Neural cell (in vitro differentiated cells): ENCODE data around the gene RASL12. TPM values are rescaled to one million over a fixed set of nuclear protein-coding genes. Genes with fewer than 3 reads are reported as not detected.

Experiments
- H2AFZ ChIP-seq: fragments of 200-600, 300-800 bp; sonication (generic), shearing (Covaris generic); 2 replicates; pipeline ENCODE4 v1.6.0; 2014; ENCODE audit warnings: low read depth, mild to moderate bottlenecking, antibody characterized with exemption, low read length, moderate library complexity
- H3F3A ChIP-seq: fragments of 200-600 bp; shearing (Covaris generic); 2 replicates; pipeline ENCODE4 v1.6.1; 2016; ENCODE audit warnings: mild to moderate bottlenecking, moderate library complexity, mixed read lengths, antibody characterized with exemption, low read length; ENCODE audit not compliant: insufficient read depth, poor library complexity, severe bottlenecking
- H3K27ac ChIP-seq: fragments of 200-600, 300-800 bp; sonication (generic), shearing (Covaris generic); 2 replicates; pipeline ENCODE4 v1.5.1; 2014; ENCODE audit warnings: mild to moderate bottlenecking, low read length, moderate library complexity
- H3K27me3 ChIP-seq: fragments of 300-800, 200-600 bp; sonication (generic), shearing (Covaris generic); 2 replicates; pipeline ENCODE4 v1.6.0; 2014; ENCODE audit warnings: mild to moderate bottlenecking, low read depth, low read length, moderate library complexity; ENCODE audit not compliant: insufficient read depth
- H3K36me3 ChIP-seq: fragments of 300-800, 200-600 bp; sonication (generic), shearing (Covaris generic); 2 replicates; pipeline ENCODE4 v1.5.1; 2014; ENCODE audit warnings: mild to moderate bottlenecking, antibody characterized with exemption, low read length, moderate library complexity; ENCODE audit not compliant: insufficient read depth
- H3K4me2 ChIP-seq: fragments of 300-800, 200-600 bp; sonication (generic), shearing (Covaris generic); 2 replicates; pipeline ENCODE4 v1.6.0; 2014; ENCODE audit warnings: mild to moderate bottlenecking, low read length
- H3K4me3 ChIP-seq: fragments of 300-800, 200-600 bp; sonication (generic), shearing (Covaris generic); 2 replicates; pipeline ENCODE4 v1.5.1; 2014; ENCODE audit warnings: mild to moderate bottlenecking, low read length, moderate library complexity
- H3K79me2 ChIP-seq: fragments of 200-600 bp; shearing (Covaris generic); replicated peaks from 2 replicates; pipeline ENCODE4 v1.6.0; 2014; ENCODE audit warnings: mild to moderate bottlenecking, low read length, moderate library complexity; ENCODE audit not compliant: insufficient read depth
- H3K9ac ChIP-seq: fragments of 300-800, 200-600 bp; sonication (generic), shearing (Covaris generic); 2 replicates; pipeline ENCODE4 v1.6.1; 2016; ENCODE audit warnings: mild to moderate bottlenecking, low read length, mixed read lengths
- H3K9me2 ChIP-seq: fragments of 200-600 bp; shearing (Covaris generic); 2 replicates; pipeline ENCODE4 v1.6.1; 2016; ENCODE audit warnings: mild to moderate bottlenecking, low read length, mixed read lengths; ENCODE audit not compliant: insufficient read depth
- H3K9me3 ChIP-seq: fragments of 200-600, 300-800 bp; sonication (generic), shearing (Covaris generic); 2 replicates; pipeline ENCODE4 v1.6.1; 2016; ENCODE audit warnings: mild to moderate bottlenecking, mixed run types, low read length, moderate library complexity, mixed read lengths
- H4K20me1 ChIP-seq: fragments of 200-600 bp; shearing (Covaris generic); 2 replicates; pipeline ENCODE4 v1.6.1; 2016; ENCODE audit warnings: mild to moderate bottlenecking, mixed run types; ENCODE audit not compliant: insufficient read depth
- EP300 ChIP-seq: fragments of 450-650 bp; conservative IDR thresholded peaks from 2 replicates; pipeline ENCODE4 v1.6.1; 2014; ENCODE audit warnings: antibody characterized with exemption, mild to moderate bottlenecking, moderate library complexity; ENCODE audit not compliant: poor library complexity, severe bottlenecking
- EZH2 ChIP-seq: fragments of 200-600, 300-800 bp; shearing (Covaris generic), sonication (generic); IDR thresholded peaks from 2 replicates; pipeline ENCODE4 v1.6.1; 2014; ENCODE audit warnings: antibody characterized with exemption, low read length, borderline replicate concordance, mild to moderate bottlenecking; ENCODE audit not compliant: insufficient read depth, poor library complexity, severe bottlenecking
- MXI1 ChIP-seq: fragments of 450-650 bp; conservative IDR thresholded peaks from 2 replicates; pipeline ENCODE4 v1.6.1; 2014; ENCODE audit warnings: antibody characterized with exemption, mild to moderate bottlenecking; ENCODE audit not compliant: poor library complexity, severe bottlenecking
- POLR2AphosphoS5 ChIP-seq: IDR thresholded peaks from 2 replicates; pipeline ENCODE4 v1.6.1; 2012
- RAD21 ChIP-seq: fragments of 450-650 bp; conservative IDR thresholded peaks from 2 replicates; pipeline ENCODE4 v1.6.1; 2014; ENCODE audit warnings: antibody characterized with exemption, mild to moderate bottlenecking, moderate library complexity
- REST ChIP-seq: IDR thresholded peaks from 2 replicates; pipeline ENCODE4 v1.6.1; 2012; ENCODE audit warnings: borderline replicate concordance
- SMC3 ChIP-seq: fragments of 450-650 bp; conservative IDR thresholded peaks from 2 replicates; pipeline ENCODE4 v1.6.1; 2014; ENCODE audit warnings: antibody characterized with exemption, mild to moderate bottlenecking, moderate library complexity; ENCODE audit not compliant: poor library complexity
- TAF1 ChIP-seq: IDR thresholded peaks from 2 replicates; pipeline ENCODE4 v1.6.1; 2012; ENCODE audit warnings: low read depth
- polyA plus RNA-seq: library from polyadenylated mRNA; depleted of rRNA; stranded (reverse); fragments of >200 nt; gene quantifications from 2 replicates; pipeline ENCODE4 v1.2.3, GENCODE V29; 2014
- TF ChIP-seq, protein P1 (sequence below): fragments of 450-650 bp; IDR thresholded peaks from 2 replicates; pipeline ENCODE4 v1.5.1; 2014; ENCODE audit warnings: antibody characterized with exemption, mild to moderate bottlenecking, moderate library complexity; ENCODE audit not compliant: poor library complexity, severe bottlenecking

Gene RASL12
- polyA plus RNA-seq, 1 donor from 2014 or later: not detected

GRCh38 chr15:65033659-65034269 lies 34.0 kb downstream of the RASL12 start:
- no peak overlapping the region for H3K4me2 ChIP-seq
- H2AFZ ChIP-seq: no peak overlapping the region
- H3K4me3 ChIP-seq: no peak overlapping the region
- no peak overlapping the region for H3K27ac ChIP-seq
- no peaks in the 10 kb centered on the region for H4K20me1 ChIP-seq
- no peaks in the 10 kb centered on the region for H3K9me2 ChIP-seq
- no peaks in the 10 kb centered on the region for H3K27me3 ChIP-seq
- no peak for TF ChIP-seq POLR2AphosphoS5
- TF ChIP-seq REST: no peak
- peak; percentile 57 for TF ChIP-seq MXI1
- TF ChIP-seq, protein P1, sequence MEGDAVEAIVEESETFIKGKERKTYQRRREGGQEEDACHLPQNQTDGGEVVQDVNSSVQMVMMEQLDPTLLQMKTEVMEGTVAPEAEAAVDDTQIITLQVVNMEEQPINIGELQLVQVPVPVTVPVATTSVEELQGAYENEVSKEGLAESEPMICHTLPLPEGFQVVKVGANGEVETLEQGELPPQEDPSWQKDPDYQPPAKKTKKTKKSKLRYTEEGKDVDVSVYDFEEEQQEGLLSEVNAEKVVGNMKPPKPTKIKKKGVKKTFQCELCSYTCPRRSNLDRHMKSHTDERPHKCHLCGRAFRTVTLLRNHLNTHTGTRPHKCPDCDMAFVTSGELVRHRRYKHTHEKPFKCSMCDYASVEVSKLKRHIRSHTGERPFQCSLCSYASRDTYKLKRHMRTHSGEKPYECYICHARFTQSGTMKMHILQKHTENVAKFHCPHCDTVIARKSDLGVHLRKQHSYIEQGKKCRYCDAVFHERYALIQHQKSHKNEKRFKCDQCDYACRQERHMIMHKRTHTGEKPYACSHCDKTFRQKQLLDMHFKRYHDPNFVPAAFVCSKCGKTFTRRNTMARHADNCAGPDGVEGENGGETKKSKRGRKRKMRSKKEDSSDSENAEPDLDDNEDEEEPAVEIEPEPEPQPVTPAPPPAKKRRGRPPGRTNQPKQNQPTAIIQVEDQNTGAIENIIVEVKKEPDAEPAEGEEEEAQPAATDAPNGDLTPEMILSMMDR: peak; percentile 89
- no peak for TF ChIP-seq EP300
- peak; percentile 89 for TF ChIP-seq SMC3
- TF ChIP-seq RAD21: peak; percentile 92
- TF ChIP-seq EZH2: no peak
- TF ChIP-seq TAF1: no peak
- H3K9me3 ChIP-seq: no peaks in the 10 kb centered on the region
- H3K79me2 ChIP-seq: peaks cover 1% of the 10 kb centered on the region
- no peaks in the 10 kb centered on the region for H3K36me3 ChIP-seq
- no peak overlapping the region for H3K9ac ChIP-seq
- no peaks in the 10 kb centered on the region for H3F3A ChIP-seq

DNA sequence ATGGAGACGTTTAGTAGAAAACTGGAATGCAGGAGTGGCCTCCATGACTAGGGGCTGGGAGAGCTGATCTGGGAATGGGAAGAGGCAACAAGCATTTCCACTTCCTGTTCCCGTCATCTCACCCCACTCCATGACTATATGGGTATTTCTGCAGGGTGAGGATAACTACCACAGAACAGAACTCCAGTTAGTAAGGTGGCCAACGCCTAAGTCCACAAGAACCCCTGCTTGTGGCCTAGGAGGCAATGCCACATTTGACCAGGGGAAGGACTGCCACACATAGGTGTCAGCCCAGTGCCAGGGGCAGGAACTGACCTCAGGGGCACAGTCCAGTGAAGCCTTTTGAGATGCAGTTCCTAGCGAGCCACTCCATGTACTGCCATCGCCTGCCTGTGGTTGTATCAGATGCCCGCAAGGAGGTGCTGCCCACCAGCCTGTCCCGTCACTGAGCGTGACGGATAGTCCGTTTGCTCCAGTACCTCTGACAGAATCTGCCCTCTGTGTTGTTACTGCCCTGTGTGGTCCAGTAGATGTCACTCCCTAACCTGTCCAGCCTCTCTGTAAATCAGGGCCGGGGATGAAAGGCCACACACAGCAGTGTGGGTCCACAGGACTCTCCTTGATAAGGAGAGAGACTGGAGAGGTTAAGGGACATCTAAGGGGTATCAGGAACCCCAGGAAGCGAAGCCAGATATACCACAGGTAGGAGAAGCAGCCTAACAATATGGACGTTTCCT lies 34.8 kb downstream of the RASL12 start:
- H2AFZ ChIP-seq: no peak overlapping the region

More for the DNA sequence above, 34.8 kb downstream of the RASL12 start:
- Histone ChIP-seq H4K20me1 (no peaks in the 10 kb centered on the region), H3K9ac (no peak overlapping the region), H3K27ac (no peak overlapping the region), H3K9me2 (no peaks in the 10 kb centered on the region), H3F3A (no peaks in the 10 kb centered on the region), H3K36me3 (no peaks in the 10 kb centered on the region), H3K27me3 (no peaks in the 10 kb centered on the region), H3K4me3 (no peak overlapping the region), H3K79me2 (peaks cover 3% of the 10 kb centered on the region), H3K4me2 (no peak overlapping the region), H3K9me3 (no peaks in the 10 kb centered on the region)
- no peak for TF ChIP-seq POLR2AphosphoS5
- TF ChIP-seq REST: no peak
- no peak for TF ChIP-seq MXI1
- TF ChIP-seq EZH2: no peak
- TF ChIP-seq, protein P1: peak; percentile 15
- no peak for TF ChIP-seq SMC3
- TF ChIP-seq TAF1: no peak
